ENCODE measurements around the gene B3GNT2.

Gene B3GNT2

GRCh38 chr2:62270728-62271127, 74.8 kb downstream of the B3GNT2 start:
- no peak overlapping the region for H3K4me3 ChIP-seq (ENCODE audit: low read depth, low read length)
- TF ChIP-seq CTCF (IDR thresholded peaks at IDR 0.05; ENCODE audit: borderline replicate concordance, insufficient read depth, low read depth, low read length) = no peak
